Hepatocyte (in vitro differentiated cells): ENCODE data around the gene ROBO1. TPM values are rescaled to one million over a fixed set of nuclear protein-coding genes. Genes with fewer than 3 reads are reported as not detected.
"Not testable (repeated sequence)": the region's sequence is repeated elsewhere in the genome, so short reads cannot be mapped to it uniquely, and the experiment has no call there.

ENCODE experiments used
- DNase-seq: peaks from one replicate; pipeline ENCODE4 v3.0.0-alpha.2; 2016; ENCODE audit warnings: low spot score
- H2AFZ ChIP-seq: fragments of 200-600 bp; sonication (generic); 2 replicates; pipeline ENCODE4 v1.6.0; 2016; ENCODE audit warnings: antibody characterized with exemption, mild to moderate bottlenecking
- H3K27ac ChIP-seq: fragments of 200-600 bp; sonication (generic); 2 replicates; pipeline ENCODE4 v1.5.1; 2016; ENCODE audit warnings: mild to moderate bottlenecking
- H3K27me3 ChIP-seq: fragments of 200-600 bp; sonication (generic); 2 replicates; pipeline ENCODE4 v1.6.1; 2016
- H3K36me3 ChIP-seq: fragments of 200-600 bp; sonication (generic); replicated peaks from 2 replicates; pipeline ENCODE4 v1.5.1; 2016; ENCODE audit warnings: low read depth; ENCODE audit not compliant: insufficient read depth
- H3K4me1 ChIP-seq: fragments of 200-600 bp; sonication (generic); 2 replicates; pipeline ENCODE4 v1.5.1; 2016; ENCODE audit warnings: mild to moderate bottlenecking, moderate library complexity; ENCODE audit not compliant: insufficient read depth
- H3K4me2 ChIP-seq: fragments of 200-600 bp; sonication (generic); 2 replicates; pipeline ENCODE4 v1.6.0; 2016
- H3K4me3 ChIP-seq: fragments of 200-600 bp; sonication (generic); 2 replicates; pipeline ENCODE4 v1.5.1; 2016; ENCODE audit warnings: mild to moderate bottlenecking
- H3K79me2 ChIP-seq: fragments of 200-600 bp; sonication (generic); 2 replicates; pipeline ENCODE4 v1.6.0; 2017; ENCODE audit warnings: mild to moderate bottlenecking
- H3K9me2 ChIP-seq: fragments of 200-600 bp; sonication (generic); replicated peaks from 2 replicates; pipeline ENCODE4 v1.6.0; 2017; ENCODE audit warnings: mild to moderate bottlenecking; ENCODE audit not compliant: insufficient read depth
- H3K9me3 ChIP-seq: fragments of 200-600 bp; sonication (generic); 2 replicates; pipeline ENCODE4 v1.5.1; 2016; ENCODE audit warnings: low read depth, mild to moderate bottlenecking
- H4K20me1 ChIP-seq: fragments of 200-600 bp; sonication (generic); 2 replicates; pipeline ENCODE4 v1.6.0; 2016; ENCODE audit warnings: mild to moderate bottlenecking; ENCODE audit not compliant: insufficient read depth, poor library complexity, severe bottlenecking
- CTCF ChIP-seq: fragments of 200-600 bp; sonication (generic); IDR thresholded peaks from 2 replicates; pipeline ENCODE4 v1.5.1; 2016; ENCODE audit warnings: antibody characterized with exemption, mild to moderate bottlenecking; ENCODE audit not compliant: poor library complexity
- EZH2 ChIP-seq: fragments of 200-600 bp; sonication (generic); IDR thresholded peaks from 2 replicates; pipeline ENCODE4 v1.6.1; 2016; ENCODE audit warnings: antibody characterized with exemption, mild to moderate bottlenecking, borderline replicate concordance
- EZH2phosphoT487 ChIP-seq: fragments of 200-600 bp; sonication (generic); IDR thresholded peaks from one replicate; pipeline ENCODE4 v1.6.1; 2018; ENCODE audit warnings: antibody characterized with exemption, mild to moderate bottlenecking, low read depth, moderate library complexity; ENCODE audit not compliant: unreplicated experiment, severe bottlenecking
- WGBS: methylation state at CpG from one replicate; pipeline ENCODE4 v1.1.6; 2016; ENCODE audit warnings: low lambda C conversion rate; ENCODE audit errors: missing lambda C conversion rate; 5-methylcytosine and 5-hydroxymethylcytosine counted together
- polyA plus RNA-seq: library from polyadenylated mRNA; unstranded; fragments of >200 nt; fragmentation: Nextera tagmentation; extraction: Ambion mirVana; gene quantifications from 2 replicates; pipeline ENCODE4 v1.2.1, GENCODE V29; 2016
- total RNA-seq: library from RNA; depleted of rRNA; stranded (reverse); fragments of >200 nt; gene quantifications from 2 replicates; pipeline ENCODE4 v1.2.3, GENCODE V29; 2014

Gene ROBO1
- total and polyA plus RNA-seq, 2 experiments from 2014 or later: 13.6 to 44.3 TPM

- Histone ChIP-seq H3K9me3 (no peaks in the 10 kb centered on the region), H3K27ac (no peak overlapping the region), H2AFZ (no peak overlapping the region), H3K79me2 (no peaks in the 10 kb centered on the region), H3K27me3 (no peaks in the 10 kb centered on the region), H3K4me1 (no peaks in the 10 kb centered on the region), H4K20me1 (no peaks in the 10 kb centered on the region), H3K36me3 (no peaks in the 10 kb centered on the region), H3K9me2 (no peaks in the 10 kb centered on the region), H3K4me3 (no peak overlapping the region), H3K4me2 (no peak overlapping the region)
- TF ChIP-seq EZH2phosphoT487 (no peak), CTCF (no peak), EZH2 (no peak)
- no peak for DNase-seq
- WGBS: 96% methylated on average over 1 of the region's 1 CpG
Observed at GRCh38 chr3:79310016-79310415, 457.8 kb downstream of the ROBO1 start.

- DNase-seq: peak; percentile 2
- no peak for TF ChIP-seq EZH2phosphoT487
- no peak for TF ChIP-seq EZH2
- TF ChIP-seq CTCF: no peak
- WGBS: 40% methylated on average over 1 of the region's 1 CpG
Observed at GRCh38 chr3:79306934-79307570, 460.7 kb downstream of the ROBO1 start.

GRCh38 chr3:79299949-79300635, 467.7 kb downstream of the ROBO1 start:
- H3K27ac ChIP-seq, H3K9me2 ChIP-seq, H3K36me3 ChIP-seq, H3K9me3 ChIP-seq, H2AFZ ChIP-seq, H3K27me3 ChIP-seq, H3K4me3 ChIP-seq, H4K20me1 ChIP-seq, H3K79me2 ChIP-seq, DNase-seq, H3K4me2 ChIP-seq, H3K4me1 ChIP-seq: not testable (repeated sequence)
- 97% methylated on average over 16 of the region's 40 CpGs for WGBS

More at GRCh38 chr3:79306934-79307570, 460.7 kb downstream of the ROBO1 start:
- H3K4me1 ChIP-seq: no peaks in the 10 kb centered on the region
- H3K9me2 ChIP-seq: no peaks in the 10 kb centered on the region
- no peak overlapping the region for H3K4me2 ChIP-seq
- H3K79me2 ChIP-seq: no peaks in the 10 kb centered on the region
- no peak overlapping the region for H3K27ac ChIP-seq
- no peaks in the 10 kb centered on the region for H4K20me1 ChIP-seq
- H3K36me3 ChIP-seq: no peaks in the 10 kb centered on the region
- H3K4me3 ChIP-seq: no peak overlapping the region
- no peaks in the 10 kb centered on the region for H3K9me3 ChIP-seq
- no peaks in the 10 kb centered on the region for H3K27me3 ChIP-seq
- H2AFZ ChIP-seq: no peak overlapping the region

GRCh38 chr3:79297245-79297960, 470.4 kb downstream of the ROBO1 start:
- TF ChIP-seq EZH2phosphoT487 (no peak), CTCF (no peak), EZH2 (no peak)
- Histone ChIP-seq H3K9me2 (no peaks in the 10 kb centered on the region), H3K36me3 (no peaks in the 10 kb centered on the region), H2AFZ (no peak overlapping the region), H4K20me1 (no peaks in the 10 kb centered on the region), H3K27ac (no peak overlapping the region), H3K79me2 (no peaks in the 10 kb centered on the region), H3K4me3 (no peak overlapping the region), H3K9me3 (no peaks in the 10 kb centered on the region), H3K4me2 (no peak overlapping the region), H3K27me3 (no peaks in the 10 kb centered on the region), H3K4me1 (no peaks in the 10 kb centered on the region)
- WGBS: 84% methylated on average over 1 of the region's 1 CpG
- no peak for DNase-seq
